PC-9 (cell line): Measurements from ENCODE around the gene KLF15. TPM values are rescaled to one million over a fixed set of nuclear protein-coding genes. Genes with fewer than 3 reads are reported as not detected.
"Not testable (repeated sequence)": the region's sequence is repeated elsewhere in the genome, so short reads cannot be mapped to it uniquely, and the experiment has no call there.

Experiments used
- BruUV-seq: library from RNA; stranded (reverse); fragments of 400-500 nt; replicated peaks from 2 replicates; lab custom pipeline; 2021; lab: Mats Ljungman, UMichigan
- CTCF ChIA-PET: fragments of 300-600 bp; sonication (Branson Sonifier 250); formaldehyde crosslinking; loops from one replicate; lab custom pipeline; 2022; ENCODE audit warnings: antibody characterized with exemption; lab: Charles Lee
- POLR2A ChIA-PET: fragments of 300-600 bp; sonication (Branson Sonifier 250); formaldehyde crosslinking; loops from one replicate; lab custom pipeline; 2022; ENCODE audit warnings: antibody characterized with exemption; ENCODE audit not compliant: unreplicated experiment; lab: Charles Lee
- DNase-seq, 2 experiments: peaks; one replicate each; pipeline versions ENCODE4 v3.0.0 to v3.0.0-alpha.2; 2015 to 2022; ENCODE audit warnings: mixed read lengths in 1 of 2
- H2AFZ ChIP-seq: fragments of 200-600 bp; sonication (generic); 2 replicates; pipeline ENCODE4 v1.8.1; 2017; ENCODE audit warnings: antibody characterized with exemption
- H3F3A ChIP-seq: fragments of 200-600 bp; sonication (generic); 2 replicates; pipeline ENCODE4 v1.8.1; 2017; ENCODE audit warnings: antibody characterized with exemption, mild to moderate bottlenecking, low read depth; ENCODE audit not compliant: insufficient read depth
- H3K27ac ChIP-seq: fragments of 200-600 bp; sonication (generic); 2 replicates; pipeline ENCODE4 v1.6.1; 2016; ENCODE audit warnings: mixed run types
- H3K27me3 ChIP-seq: fragments of 200-600 bp; sonication (generic); 2 replicates; pipeline ENCODE4 v1.6.1; 2016; ENCODE audit warnings: low read depth, mixed run types; ENCODE audit not compliant: insufficient read depth
- H3K36me3 ChIP-seq: fragments of 200-600 bp; sonication (generic); 2 replicates; pipeline ENCODE4 v1.6.1; 2016; ENCODE audit warnings: low read depth, mixed run types
- H3K4me1 ChIP-seq: fragments of 200-600 bp; sonication (generic); replicated peaks from 2 replicates; pipeline ENCODE4 v1.6.1; 2016; ENCODE audit warnings: mixed run types; ENCODE audit not compliant: insufficient read depth
- H3K4me2 ChIP-seq: fragments of 200-600 bp; sonication (generic); 2 replicates; pipeline ENCODE4 v1.6.1; 2017; ENCODE audit warnings: mixed run types
- H3K4me3 ChIP-seq: fragments of 200-600 bp; sonication (generic); 2 replicates; pipeline ENCODE4 v1.6.1; 2016; ENCODE audit warnings: mixed run types
- H3K79me2 ChIP-seq: fragments of 200-600 bp; sonication (generic); 2 replicates; pipeline ENCODE4 v1.6.1; 2017; ENCODE audit warnings: low read depth, mixed run types
- H3K9me2 ChIP-seq: fragments of 200-600 bp; sonication (generic); 2 replicates; pipeline ENCODE4 v1.8.1; 2017; ENCODE audit warnings: mild to moderate bottlenecking; ENCODE audit not compliant: insufficient read depth
- H3K9me3 ChIP-seq: fragments of 200-600 bp; sonication (generic); 2 replicates; pipeline ENCODE4 v1.8.1; 2016; ENCODE audit warnings: low read depth; ENCODE audit not compliant: insufficient read depth
- H4K20me1 ChIP-seq: fragments of 200-600 bp; sonication (generic); 2 replicates; pipeline ENCODE4 v1.8.1; 2017; ENCODE audit not compliant: insufficient read depth
- EZH2 ChIP-seq: fragments of 200-600 bp; sonication (generic); IDR thresholded peaks from 2 replicates; pipeline ENCODE4 v1.8.0; 2017; ENCODE audit warnings: antibody characterized with exemption, low read depth
- intact Hi-C: fragments of 100-400 bp; cut with micrococcal nuclease; formaldehyde crosslinking; loops from one replicate; pipeline ENCODE4 v1.10.0; 2022; ENCODE audit not compliant: unreplicated experiment
- total RNA-seq: library from RNA; stranded (reverse); gene quantifications from 2 replicates; pipeline ENCODE4 v1.2.3, GENCODE V29; 2021
- TF ChIP-seq, protein P1 (sequence below): fragments of 200-600 bp; sonication (generic); conservative IDR thresholded peaks from 2 replicates; pipeline ENCODE4 v1.6.1; 2017; ENCODE audit warnings: mixed run types, antibody characterized with exemption, mild to moderate bottlenecking, moderate library complexity

KLF15 gene
- total RNA-seq, 1 experiment from 2014 or later, result 0.70 TPM

DNA sequence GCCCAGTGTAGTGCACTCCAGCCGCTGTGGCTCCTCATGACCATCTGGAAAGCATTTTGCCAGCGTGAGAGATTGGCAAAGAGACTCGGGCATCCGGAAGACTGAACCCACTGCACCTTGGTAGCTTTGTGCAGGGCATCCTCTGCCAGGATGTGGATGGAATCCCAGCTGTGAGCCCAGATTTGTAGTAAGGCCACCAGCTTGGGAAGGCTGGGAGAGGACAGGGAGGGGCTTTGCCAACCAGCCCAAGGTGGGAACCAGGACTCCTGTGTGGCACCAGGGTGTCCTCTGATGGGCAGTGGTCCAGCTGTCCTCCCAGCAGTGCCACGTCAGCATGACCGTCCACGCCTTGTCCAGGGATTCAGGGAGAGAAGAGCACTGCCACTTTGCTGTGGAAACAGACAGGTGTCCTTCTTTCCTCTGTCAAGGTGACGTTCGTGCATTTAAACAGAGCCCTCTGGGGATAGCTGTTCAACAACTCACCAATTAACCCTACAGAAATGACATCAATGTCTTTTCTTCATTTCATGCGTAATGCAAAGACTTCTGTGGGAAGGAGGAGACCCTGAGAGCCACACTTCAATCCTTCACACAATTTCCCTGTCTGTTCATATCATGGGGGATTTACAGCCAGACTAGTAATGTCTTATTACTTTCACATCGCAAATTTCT is 19.1 kb downstream of the KLF15 start:
- H3K27me3 ChIP-seq, result peaks cover 33% of the 10 kb centered on the region
- no peaks in the 10 kb centered on the region for H3F3A ChIP-seq
- H3K4me3 ChIP-seq, result no peak overlapping the region
- H4K20me1 ChIP-seq, result no peaks in the 10 kb centered on the region
- H3K79me2 ChIP-seq, result no peaks in the 10 kb centered on the region
- no peak for DNase-seq
- H3K9me2 ChIP-seq, result no peaks in the 10 kb centered on the region
- no peak overlapping the region for H2AFZ ChIP-seq
- no peaks in the 10 kb centered on the region for H3K36me3 ChIP-seq
- H3K4me2 ChIP-seq, result no peak overlapping the region
- BruUV-seq, result no TSS peak
- ChIA-PET POLR2A (no interaction called here), CTCF (no interaction called here)
- H3K4me1 ChIP-seq, result no peaks in the 10 kb centered on the region
- intact Hi-C loops, result no loop called here
- no peak overlapping the region for H3K27ac ChIP-seq
- no peaks in the 10 kb centered on the region for H3K9me3 ChIP-seq
- TF ChIP-seq EZH2, result no peak
- TF ChIP-seq, protein P1, sequence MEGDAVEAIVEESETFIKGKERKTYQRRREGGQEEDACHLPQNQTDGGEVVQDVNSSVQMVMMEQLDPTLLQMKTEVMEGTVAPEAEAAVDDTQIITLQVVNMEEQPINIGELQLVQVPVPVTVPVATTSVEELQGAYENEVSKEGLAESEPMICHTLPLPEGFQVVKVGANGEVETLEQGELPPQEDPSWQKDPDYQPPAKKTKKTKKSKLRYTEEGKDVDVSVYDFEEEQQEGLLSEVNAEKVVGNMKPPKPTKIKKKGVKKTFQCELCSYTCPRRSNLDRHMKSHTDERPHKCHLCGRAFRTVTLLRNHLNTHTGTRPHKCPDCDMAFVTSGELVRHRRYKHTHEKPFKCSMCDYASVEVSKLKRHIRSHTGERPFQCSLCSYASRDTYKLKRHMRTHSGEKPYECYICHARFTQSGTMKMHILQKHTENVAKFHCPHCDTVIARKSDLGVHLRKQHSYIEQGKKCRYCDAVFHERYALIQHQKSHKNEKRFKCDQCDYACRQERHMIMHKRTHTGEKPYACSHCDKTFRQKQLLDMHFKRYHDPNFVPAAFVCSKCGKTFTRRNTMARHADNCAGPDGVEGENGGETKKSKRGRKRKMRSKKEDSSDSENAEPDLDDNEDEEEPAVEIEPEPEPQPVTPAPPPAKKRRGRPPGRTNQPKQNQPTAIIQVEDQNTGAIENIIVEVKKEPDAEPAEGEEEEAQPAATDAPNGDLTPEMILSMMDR, result no peak

DNA sequence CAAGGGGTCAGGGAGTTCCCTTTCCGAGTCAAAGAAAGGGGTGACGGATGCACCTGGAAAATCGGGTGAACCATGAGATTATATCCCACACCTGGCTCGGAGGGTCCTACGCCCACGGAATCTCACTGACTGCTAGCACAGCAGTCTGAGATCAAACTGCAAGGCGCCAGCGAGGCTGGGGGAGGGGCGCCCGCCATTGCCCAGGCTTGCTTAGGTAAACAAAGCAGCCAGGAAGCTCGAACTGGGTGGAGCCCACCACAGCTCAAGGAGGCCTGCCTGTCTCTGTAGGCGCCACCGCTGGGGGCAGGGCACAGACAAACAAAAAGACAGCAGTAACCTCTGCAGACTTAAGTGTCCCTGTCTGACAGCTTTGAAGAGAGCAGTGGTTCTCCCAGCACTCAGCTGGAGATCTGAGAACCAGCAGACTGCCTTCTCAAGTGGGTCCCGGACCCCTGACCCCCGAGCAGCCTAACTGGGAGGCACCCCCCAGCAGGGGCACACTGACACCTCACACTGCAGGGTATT is 25.3 kb downstream of the KLF15 start:
- H4K20me1 ChIP-seq, H3K4me1 ChIP-seq, H3K79me2 ChIP-seq, BruUV-seq, POLR2A ChIA-PET, CTCF ChIA-PET, H3F3A ChIP-seq, H3K9me2 ChIP-seq, H3K4me3 ChIP-seq, H3K9me3 ChIP-seq, H2AFZ ChIP-seq, H3K4me2 ChIP-seq, intact Hi-C loops, H3K36me3 ChIP-seq, H3K27ac ChIP-seq: not testable (repeated sequence)
- peaks cover 37% of the 10 kb centered on the region for H3K27me3 ChIP-seq
- DNase-seq, result peak in 1 of 2 experiments; percentile 50

DNA sequence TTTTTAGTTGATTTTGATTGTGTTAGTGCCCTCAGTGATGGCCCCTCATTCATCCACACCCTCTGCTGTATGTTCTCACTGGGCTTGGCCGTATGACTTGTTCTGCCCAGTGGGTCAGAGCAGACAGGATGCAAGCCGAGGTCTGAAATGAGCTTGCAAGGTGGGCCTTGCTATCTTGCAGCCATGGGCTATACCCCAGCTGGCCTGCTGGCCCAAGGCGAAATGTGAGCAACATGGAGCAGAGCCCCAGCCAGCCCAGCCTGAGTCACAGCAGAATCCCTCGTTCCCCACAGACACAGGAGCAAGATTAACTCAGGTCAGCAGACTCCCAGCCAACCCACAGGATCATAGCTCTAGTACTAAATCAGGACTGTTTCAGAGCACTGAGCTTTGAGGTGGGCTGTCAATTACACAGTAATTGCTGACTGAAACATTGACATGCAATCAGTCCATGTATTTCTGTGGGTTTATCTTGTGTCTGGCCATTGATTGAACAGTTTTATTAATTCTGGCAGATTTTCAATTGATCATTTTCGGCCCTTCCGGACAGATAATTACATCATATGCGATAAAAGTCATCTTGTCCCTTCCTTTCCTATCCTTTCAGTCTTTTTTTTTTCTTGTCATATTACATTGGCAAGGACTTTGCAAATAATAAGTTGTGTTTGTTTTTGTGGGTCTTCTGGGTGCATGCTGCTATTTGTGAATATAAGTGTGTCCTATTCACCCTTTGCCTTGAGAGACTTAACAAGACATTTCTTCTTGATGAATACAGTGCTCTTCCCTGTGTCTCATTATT is 27.1 kb downstream of the KLF15 start:
- CTCF ChIA-PET, result no interaction called here
- H3K27ac ChIP-seq, result no peak overlapping the region
- H3K4me2 ChIP-seq, result no peak overlapping the region
- no peak for DNase-seq
- POLR2A ChIA-PET, result no interaction called here
- H3K4me1 ChIP-seq, result no peaks in the 10 kb centered on the region
- no peak for TF ChIP-seq EZH2
- TF ChIP-seq, protein P1, result no peak
- H3K4me3 ChIP-seq, result no peak overlapping the region
- intact Hi-C loops, result no loop called here
- H3K36me3 ChIP-seq, result no peaks in the 10 kb centered on the region
- no peaks in the 10 kb centered on the region for H4K20me1 ChIP-seq
- no peaks in the 10 kb centered on the region for H3K79me2 ChIP-seq
- no peaks in the 10 kb centered on the region for H3K9me3 ChIP-seq
- peaks cover 42% of the 10 kb centered on the region for H3K27me3 ChIP-seq
- BruUV-seq, result no TSS peak
- no peaks in the 10 kb centered on the region for H3F3A ChIP-seq
- no peaks in the 10 kb centered on the region for H3K9me2 ChIP-seq
- H2AFZ ChIP-seq, result no peak overlapping the region
